HG03354 (cell line): ENCODE results near the gene OR1A1.
"Not testable (repeated sequence)": the region's sequence is repeated elsewhere in the genome, so short reads cannot be mapped to it uniquely, and the experiment has no call there.

Source experiments
- ATAC-seq: cut with Tn5 transposase; IDR thresholded peaks from one replicate; pipeline ENCODE4 v1.9.1; 2021; ENCODE audit warnings: mild to moderate bottlenecking; ENCODE audit not compliant: unreplicated experiment, poor library complexity, severe bottlenecking

Gene OR1A1, protein sequence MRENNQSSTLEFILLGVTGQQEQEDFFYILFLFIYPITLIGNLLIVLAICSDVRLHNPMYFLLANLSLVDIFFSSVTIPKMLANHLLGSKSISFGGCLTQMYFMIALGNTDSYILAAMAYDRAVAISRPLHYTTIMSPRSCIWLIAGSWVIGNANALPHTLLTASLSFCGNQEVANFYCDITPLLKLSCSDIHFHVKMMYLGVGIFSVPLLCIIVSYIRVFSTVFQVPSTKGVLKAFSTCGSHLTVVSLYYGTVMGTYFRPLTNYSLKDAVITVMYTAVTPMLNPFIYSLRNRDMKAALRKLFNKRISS

DNA sequence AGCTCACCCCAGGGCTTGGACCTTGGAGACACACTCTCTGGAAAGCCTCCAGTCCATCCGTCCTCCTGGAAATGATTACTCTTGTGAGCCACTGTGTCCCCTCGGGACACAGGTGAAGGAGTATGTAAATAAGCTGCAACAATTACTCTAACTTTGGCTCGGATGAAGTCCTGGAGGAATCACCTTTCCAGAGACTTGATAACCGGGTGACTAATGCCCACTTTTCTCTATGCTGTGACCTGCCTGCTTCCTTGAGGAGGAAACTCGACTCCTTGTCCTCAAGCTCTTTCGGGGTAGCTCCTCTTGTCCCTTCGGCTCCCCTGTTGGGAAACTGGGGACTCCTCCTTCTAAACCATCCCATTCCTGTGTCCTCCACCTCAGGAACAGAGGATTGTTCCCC is at the start of gene OR1A1:
Gene OR1A1 (plus strand): TSS at position 301 of the 400 bp plus-strand sequence. CDS start 7,954 bp downstream, outside the sequence.
- ATAC-seq: no peak

DNA sequence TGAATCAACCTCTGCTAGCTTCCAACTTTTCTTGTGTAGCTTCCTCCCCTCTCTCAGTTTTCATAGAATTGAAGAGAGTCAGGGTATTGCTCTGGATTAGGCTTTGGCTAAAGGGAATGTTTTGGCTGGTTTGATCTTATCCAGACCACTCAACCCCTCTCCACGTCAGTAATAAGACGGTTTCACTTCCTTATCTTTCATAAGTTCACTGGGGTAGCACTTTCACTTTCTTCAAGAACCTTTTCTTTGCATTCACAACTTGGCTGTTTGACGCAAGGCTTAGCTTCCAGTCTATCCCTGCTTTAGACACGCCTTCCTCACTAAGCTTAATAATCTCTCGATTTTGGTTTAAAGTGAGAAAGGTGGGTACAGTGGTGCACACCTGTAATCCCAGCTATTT is 39.9 kb upstream of the OR1A1 start:
- no peak for ATAC-seq

DNA sequence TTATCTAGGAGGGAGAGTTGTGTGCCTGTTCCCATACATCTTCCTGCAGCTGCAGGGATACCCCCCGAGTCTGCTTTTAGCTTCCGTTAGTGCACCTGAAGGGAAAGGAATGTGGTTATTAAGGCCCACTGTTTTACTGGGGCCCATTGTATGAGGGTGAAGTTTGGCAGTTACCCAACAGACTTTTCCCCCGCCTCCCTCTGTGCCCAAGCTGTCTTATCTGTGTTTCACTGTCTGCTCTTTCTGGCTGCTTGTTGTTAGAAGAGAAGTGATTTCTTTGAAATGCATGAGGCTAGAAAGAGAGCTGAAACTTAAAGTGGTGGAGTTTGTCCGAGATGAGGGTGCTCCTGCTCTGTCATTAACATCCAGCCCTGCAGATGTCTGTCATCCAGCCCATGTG is 17.5 kb upstream of the OR1A1 start:
- no peak for ATAC-seq

DNA sequence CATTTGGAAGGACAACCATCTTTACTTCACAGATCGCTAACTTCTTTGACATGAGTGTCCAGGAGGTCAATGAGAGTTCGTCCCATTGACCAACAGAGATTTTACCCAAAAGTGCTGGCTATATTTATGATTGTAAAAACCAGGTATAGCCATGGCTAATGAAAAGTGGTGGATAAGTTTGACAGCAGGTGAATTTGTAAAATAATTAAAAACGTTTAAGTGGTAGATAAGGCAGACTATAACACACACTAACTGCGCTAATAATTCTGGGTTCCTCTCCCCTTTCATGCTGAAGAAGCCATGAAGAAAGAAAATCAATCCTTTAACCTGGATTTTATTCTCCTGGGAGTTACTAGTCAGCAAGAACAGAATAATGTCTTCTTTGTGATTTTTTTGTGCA is 10.2 kb upstream of the OR1A1 start, which contains the start of gene OR1A2:
Gene OR1A2 (plus strand): TSS at position 301 of the 400 bp plus-strand sequence. CDS start 0 bp downstream, at position 301.
- ATAC-seq: no peak

DNA sequence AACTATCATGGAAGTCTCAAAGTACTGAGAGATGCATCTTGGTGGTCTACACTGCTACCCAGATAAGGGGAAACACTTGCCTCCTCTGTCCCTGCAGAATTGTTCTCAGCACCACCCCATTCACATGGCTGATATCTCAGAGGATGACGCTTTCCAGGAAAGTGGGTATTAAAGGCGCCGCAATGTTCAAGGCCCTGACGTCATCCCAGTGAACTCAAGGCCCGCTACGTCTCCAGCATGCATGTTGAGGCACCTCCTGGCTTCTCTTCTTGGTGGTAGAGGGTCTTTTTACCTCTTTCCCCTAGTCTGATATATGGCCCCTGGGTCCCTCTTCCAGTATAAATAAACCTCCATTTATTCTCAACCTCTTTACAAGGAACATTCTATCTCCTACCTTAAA is 1.0 kb downstream of the OR1A1 start:
- no peak for ATAC-seq

DNA sequence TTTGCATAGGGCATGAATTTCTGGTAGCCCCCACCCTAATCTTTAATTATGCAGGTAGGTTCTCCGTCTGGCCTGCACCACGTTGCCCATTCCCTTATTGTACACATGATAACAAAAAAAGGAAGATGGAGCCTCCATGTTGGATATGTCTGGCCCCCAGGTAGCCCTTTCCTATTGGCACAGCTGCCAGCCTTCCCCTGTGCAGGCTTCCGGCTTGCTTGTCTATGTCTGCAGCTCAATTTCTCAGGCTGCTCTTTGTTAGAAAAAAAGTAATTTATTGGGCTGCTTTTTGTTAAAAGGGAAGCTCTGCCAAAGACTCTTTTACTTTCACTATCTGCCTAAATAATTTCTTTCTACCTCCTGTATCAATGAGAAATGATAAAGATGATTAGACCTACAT is 5.5 kb downstream of the OR1A1 start:
- no peak for ATAC-seq

DNA sequence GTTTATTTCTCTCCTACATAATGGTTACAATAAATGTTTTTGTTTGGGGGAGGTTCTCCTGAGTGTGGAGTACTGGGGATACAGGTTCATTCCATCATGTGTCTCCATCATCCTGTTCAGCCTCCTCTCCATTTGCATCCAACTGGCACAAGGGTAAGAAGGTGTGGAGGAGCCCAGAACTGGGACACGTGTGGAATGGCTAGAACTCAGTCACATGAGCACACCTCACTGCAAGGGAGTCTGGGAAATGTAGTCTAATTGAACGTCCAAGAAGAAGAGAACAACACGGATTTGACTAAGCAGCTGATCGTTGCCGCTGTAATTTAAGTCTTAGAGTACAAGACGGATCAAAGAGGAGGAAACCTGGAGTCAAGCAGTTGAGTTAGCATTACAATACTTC is 6.1 kb downstream of the OR1A1 start:
- ATAC-seq: no peak

DNA sequence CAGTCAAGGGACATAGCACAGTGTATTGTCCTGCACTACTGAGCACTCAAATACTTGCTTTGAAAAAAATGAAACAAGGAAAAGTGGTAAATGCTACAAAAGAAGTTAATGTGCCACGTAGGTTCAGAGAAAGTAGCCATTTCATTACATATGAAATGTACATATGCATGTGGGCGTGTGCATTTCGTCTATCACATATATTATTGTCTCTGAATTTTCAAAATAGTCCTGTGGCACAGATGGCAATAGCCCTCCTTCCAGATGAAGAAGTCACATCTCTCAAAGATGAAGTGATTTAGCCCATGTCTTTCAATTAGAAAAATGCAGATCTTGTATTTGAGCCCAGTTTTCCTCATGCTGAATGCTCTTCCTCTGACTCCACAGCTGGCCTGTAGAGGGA is 12.5 kb downstream of the OR1A1 start:
- ATAC-seq: not testable (repeated sequence)

DNA sequence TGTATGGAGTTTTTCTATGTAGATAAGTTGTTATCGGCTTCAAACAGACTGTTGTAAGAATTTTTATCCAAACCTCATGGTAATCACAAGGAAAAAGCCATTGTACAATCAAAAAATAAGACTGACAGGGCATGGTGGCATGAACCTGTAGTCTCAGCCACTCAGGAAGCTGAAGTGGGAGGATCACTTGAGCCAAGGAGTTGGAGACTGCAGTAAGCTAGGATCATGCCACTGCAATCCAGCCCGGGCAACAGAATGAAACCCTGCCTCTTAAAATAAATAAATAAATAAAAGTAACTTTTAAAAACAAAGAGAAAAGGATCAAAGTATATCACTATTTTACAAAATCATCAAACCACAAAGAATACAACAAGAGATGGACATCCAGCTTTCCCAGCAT is 14.4 kb downstream of the OR1A1 start:
- no peak for ATAC-seq

DNA sequence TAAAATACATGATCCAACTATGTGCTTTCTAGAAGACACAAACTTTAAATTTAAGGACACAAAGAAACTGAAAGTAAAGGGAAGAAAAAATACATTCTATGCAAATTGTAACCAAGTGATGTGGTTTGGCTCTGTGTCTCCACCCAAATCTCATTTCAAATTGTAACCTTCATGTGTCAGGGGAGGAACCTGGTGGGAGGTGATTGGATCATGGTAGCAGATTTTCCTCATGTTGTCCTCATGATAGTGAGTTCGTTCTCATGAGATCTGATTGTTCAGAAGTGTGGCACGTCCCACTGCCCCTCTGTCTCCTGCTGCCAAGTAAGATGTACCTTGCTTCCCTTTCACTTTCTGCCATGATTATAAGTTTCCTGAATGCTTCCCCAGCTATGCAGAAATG is 15.0 kb downstream of the OR1A1 start:
- ATAC-seq: no peak

DNA sequence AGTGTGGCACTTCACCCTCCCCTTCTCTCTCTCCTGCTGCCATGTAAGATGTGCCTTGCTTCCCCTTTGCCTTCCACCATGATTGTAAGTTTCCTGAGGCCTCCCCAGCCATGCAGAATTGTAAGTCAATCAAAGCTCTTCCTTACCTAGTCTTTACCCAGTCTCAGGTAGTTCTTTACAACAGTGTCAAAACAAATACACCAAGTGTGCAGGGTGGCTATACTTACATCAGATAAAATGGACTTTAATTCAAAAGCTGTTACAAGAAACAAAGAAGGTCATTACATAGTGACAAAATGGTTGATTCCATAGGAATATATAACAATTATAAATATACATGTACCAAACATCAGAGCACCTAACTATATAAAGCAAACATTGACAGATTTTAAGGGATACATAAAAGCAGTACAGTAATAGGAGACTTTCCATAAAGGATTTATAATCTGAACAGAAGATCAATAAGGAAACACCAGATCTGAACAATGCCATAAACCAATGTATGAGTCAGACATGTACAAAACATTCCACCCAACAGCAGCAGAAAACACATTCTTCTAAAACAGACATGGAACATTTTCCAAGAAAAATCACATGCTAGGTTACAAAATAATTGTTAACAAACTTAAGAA is 17.4 kb downstream of the OR1A1 start:
- ATAC-seq: not testable (repeated sequence)

DNA sequence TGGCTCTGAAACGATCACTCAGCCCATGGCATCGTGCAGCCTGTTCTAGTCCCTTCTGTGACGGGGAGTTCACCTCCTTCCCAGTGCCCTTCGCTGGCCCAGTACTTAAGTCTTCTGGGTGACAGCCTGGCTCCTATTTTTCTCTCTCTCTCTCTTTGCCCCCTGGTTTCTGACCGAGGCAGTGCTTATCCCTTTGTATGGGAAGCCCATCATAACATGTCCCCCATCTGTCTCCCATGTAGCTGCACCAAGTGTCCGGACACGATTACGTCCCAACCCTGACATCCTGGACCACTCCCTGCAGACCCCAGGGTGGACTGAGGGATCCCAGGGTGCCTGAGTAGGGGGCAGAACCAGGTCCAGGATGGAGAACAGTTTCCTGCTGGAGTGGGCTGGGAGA is 24.8 kb downstream of the OR1A1 start:
- ATAC-seq: not testable (repeated sequence)

DNA sequence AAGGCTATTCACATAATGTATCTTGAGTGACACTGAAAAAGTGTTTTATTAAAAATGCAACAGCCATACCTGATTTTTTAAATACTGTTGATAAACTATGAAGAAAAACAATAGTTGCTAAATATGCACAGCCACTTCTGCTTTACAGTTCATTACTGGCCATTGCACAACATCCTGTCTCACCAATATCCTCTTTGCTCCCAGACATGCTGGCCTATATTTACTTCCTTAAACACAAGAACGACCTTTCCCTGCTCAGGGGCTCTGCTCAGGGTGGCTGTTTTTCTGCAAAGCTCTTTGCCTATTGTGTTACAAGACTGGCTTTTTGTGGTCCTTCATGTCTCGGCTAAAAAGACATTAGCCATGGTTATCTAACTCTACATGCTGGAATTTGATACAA is 31.2 kb downstream of the OR1A1 start:
- not testable (repeated sequence) for ATAC-seq

DNA sequence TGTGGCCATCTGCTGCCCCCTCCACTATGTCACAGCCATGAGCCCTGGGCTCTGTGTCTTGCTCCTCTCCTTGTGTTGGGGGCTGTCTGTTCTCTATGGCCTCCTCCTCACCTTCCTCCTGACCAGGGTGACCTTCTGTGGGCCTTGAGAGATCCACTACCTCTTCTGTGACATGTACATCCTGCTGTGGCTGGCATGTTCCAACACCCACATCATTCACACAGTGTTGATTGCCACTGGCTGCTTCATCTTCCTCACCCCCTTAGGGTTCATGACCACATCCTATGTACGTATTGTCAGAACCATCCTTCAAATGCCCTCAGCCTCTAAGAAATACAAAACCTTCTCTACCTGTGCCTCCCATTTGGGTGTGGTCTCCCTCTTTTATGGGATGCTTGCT is 33.6 kb downstream of the OR1A1 start:
- ATAC-seq: not testable (repeated sequence)

DNA sequence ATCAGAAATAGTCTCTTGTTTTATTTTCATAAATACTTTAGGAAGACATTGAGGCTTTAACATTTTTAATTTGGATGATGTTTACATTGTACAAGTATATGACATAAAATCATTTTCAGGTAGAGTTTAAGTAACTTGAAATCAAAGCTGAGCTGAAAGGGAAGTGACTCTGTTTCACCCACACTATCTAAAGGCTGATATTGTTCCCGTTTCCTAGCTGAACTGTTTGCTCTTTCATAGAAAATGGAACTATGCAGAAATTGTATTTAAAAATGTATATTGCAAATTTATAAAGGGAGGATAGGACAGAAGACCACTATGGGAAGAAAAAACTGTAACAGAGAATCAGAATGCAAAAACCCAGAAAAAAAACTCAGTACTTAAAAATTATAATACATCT is 37.4 kb downstream of the OR1A1 start:
- not testable (repeated sequence) for ATAC-seq

DNA sequence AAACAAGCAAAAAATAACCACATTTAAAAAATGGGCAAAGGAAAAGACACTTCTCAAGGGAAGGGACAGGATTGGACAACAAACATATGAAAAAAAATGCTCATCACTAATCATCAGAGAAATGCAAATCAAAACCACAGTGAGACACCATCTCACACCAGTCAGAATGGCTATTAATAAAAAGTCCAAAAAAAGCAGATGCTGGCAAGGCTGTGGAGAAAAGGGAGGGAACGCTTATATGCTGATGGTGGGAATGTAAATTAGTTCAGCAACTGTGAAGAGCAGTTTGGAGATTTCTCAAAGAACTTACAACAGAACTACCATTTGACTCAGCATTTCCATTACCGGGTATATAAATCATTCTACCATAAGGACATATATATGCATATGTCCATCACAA is 41.5 kb downstream of the OR1A1 start:
- not testable (repeated sequence) for ATAC-seq

DNA sequence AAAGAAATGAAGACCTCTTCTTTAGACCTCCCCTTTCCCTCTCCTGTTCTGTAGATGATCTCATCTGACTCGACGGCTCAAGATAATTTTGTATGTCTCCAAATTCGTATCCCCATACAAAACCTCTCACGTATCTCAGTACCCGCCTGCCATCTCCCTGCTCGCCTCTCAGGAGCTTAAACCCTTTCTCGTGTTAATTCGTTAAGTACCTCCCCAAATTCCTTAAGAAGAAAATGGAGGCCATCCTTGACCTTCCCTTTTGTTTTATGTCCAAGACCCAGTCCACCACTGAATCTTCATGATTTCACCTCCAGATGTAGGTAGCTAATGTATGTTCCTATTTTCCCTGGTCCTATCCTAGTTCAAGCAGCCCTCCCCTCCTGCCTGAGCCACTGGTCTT is 49.1 kb downstream of the OR1A1 start:
- ATAC-seq: no peak

DNA sequence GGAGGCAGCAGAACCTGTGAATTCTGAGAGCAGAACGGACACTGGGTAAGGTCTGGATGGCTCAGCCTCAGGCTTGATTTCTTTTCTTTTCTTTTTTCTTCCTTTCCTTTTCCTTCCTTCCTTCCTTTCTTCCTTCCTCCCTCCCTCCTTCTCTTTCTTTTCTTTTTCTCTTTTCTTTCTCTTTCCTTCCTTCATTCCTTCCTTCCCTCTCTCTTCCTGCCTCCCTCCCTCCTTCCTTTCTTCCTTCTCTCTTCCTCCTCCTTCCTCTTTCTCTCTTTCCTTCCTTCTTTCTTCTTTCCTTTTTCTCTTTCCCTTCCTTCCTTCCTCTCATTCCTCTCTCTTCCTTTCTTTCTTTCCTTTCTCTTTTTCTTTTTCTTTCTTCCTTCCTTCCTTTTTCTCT is 52.7 kb downstream of the OR1A1 start:
- no peak for ATAC-seq

DNA sequence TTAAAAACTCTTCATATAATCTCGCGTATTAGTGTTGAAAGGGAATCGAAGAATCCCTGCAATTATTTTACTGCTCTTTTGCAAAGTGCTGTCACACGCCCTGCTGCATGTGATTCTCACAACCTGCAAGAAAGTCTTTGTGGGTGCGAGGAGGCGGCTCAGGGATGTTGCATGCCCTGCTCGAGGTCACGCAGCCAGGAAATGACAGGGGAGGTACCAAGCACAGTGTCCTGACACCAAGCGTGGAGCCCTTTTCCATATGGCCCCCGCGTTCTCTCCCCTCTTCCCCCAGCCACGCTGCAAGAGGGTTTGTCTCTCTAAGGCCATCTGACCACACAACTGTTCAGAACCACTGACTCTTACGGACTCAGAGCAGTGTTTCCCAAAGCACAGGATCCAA is 53.1 kb downstream of the OR1A1 start:
- ATAC-seq: no peak
